Sigmoid colon (tissue), 4 donors: ENCODE data around the gene LMO1.

Experiments
- POLR2A ChIP-seq, 2 donors: fragments of 450-650 bp; IDR thresholded peaks; one replicate each; pipeline ENCODE4 v1.6.1; 2016; ENCODE audit warnings: antibody characterized with exemption in 2 of 2, mild to moderate bottlenecking in 2 of 2, moderate library complexity in 2 of 2
- POLR2AphosphoS5 ChIP-seq, 4 donors: sonication (generic); formaldehyde crosslinking; IDR thresholded peaks; one replicate each; pipeline ENCODE4 v1.6.1; 2017; ENCODE audit warnings: antibody characterized with exemption in 4 of 4
- TF ChIP-seq, protein P1 (sequence below), 4 experiments: fragments of 450-650 bp in 3 of 4; fragments of 200-600 bp in 1 of 4; IDR thresholded peaks; one replicate each; pipeline ENCODE4 v1.5.1; 2016 to 2019; ENCODE audit warnings: antibody characterized with exemption in 4 of 4, mild to moderate bottlenecking in 3 of 4, moderate library complexity in 2 of 4

GRCh38 chr11:8266246-8267241 is 2.9 kb upstream of the LMO1 start:
- TF ChIP-seq, protein P1, sequence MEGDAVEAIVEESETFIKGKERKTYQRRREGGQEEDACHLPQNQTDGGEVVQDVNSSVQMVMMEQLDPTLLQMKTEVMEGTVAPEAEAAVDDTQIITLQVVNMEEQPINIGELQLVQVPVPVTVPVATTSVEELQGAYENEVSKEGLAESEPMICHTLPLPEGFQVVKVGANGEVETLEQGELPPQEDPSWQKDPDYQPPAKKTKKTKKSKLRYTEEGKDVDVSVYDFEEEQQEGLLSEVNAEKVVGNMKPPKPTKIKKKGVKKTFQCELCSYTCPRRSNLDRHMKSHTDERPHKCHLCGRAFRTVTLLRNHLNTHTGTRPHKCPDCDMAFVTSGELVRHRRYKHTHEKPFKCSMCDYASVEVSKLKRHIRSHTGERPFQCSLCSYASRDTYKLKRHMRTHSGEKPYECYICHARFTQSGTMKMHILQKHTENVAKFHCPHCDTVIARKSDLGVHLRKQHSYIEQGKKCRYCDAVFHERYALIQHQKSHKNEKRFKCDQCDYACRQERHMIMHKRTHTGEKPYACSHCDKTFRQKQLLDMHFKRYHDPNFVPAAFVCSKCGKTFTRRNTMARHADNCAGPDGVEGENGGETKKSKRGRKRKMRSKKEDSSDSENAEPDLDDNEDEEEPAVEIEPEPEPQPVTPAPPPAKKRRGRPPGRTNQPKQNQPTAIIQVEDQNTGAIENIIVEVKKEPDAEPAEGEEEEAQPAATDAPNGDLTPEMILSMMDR (IDR thresholded peaks at IDR 0.05): no peak
- TF ChIP-seq POLR2A (IDR thresholded peaks at IDR 0.05) (no peak), POLR2AphosphoS5 (IDR thresholded peaks at IDR 0.05) (no peak)
